ENCODE results near the gene KCNC3. TPM values are rescaled to one million over a fixed set of nuclear protein-coding genes. Genes with fewer than 3 reads are reported as not detected.

The KCNC3 gene
- total and polyA plus RNA-seq, 2 of the 4 experiments (the other 2 are of a cell fraction), result 0.07 TPM; not detected in 1

DNA sequence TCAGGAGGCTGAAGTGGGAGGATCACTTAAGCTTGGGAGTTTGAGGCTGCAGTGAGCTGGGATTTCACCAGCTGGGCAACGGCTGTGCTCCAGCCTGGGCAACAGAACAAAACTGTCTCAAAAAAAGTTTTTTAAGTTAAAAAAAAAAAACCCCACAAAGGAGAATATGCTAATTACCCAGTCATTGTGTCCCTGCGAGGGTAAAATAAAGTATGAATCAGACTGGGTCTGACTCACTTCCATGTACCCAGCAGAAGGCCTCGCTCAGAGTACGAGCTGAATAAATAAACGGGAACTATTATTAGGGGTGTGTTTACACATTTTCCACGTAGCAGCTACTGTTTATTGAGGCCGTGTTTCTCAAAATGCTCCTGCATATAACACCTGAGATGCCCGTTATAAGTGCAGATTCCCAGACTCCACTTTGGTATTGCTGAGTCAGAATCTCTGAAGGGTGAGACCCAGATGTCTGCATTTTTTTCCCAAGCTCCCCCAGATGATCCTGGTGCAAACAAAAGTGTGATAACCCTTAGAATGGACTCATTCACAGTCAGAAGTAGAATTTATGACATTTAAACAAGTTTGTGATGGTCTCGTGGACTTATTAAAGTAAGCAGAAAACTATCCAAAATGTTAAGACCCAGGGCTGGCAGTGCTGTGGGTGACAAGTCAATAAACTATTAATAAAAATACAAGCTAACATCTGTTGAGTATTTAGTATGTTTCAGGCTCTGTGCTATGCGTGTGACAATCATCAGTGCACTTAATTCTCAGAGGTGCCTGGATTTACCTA is 28.2 kb downstream of the KCNC3 start:
- POLR2A ChIA-PET (ENCODE audit: unreplicated experiment), result no interaction called here
- Histone ChIP-seq H3K9me1 (ENCODE audit: insufficient read depth, low read length) (no peaks in the 10 kb centered on the region), H2BK120ac (ENCODE audit: low read depth, low read length) (no peak overlapping the region), H3K14ac (replicated peaks; ENCODE audit: low read depth, low read length) (no peak overlapping the region), H3K79me1 (ENCODE audit: low read depth in 1 of 2, low read length in 2 of 2) (no peaks in the 10 kb centered on the region), H3K36me3 (ENCODE audit: control insufficient read depth, insufficient read depth, low read length) (no peaks in the 10 kb centered on the region), H2BK5ac (ENCODE audit: low read depth, low read length, poor library complexity, severe bottlenecking) (no peak overlapping the region), H3K4me3 (ENCODE audit: insufficient read depth, low read depth, low read length) (no peak overlapping the region), H3K27ac (ENCODE audit: insufficient read depth, low read length) (no peak overlapping the region), H2AK5ac (ENCODE audit: low read depth, low read length) (no peak overlapping the region), H3K27me3 (ENCODE audit: control insufficient read depth, insufficient read depth, low read length) (no peaks in the 10 kb centered on the region), H2BK15ac (ENCODE audit: low read depth, low read length) (no peak overlapping the region), H4K5ac (ENCODE audit: low read depth, low read length) (no peak overlapping the region), H3K4me1 (ENCODE audit: control insufficient read depth, insufficient read depth, low read length) (no peaks in the 10 kb centered on the region; the same call in 1 of the 2 replicates), H3K9me3 (ENCODE audit: control insufficient read depth, insufficient read depth, low read length) (peaks cover 2% of the 10 kb centered on the region; the same call in 1 of the 2 replicates), H2AK9ac (replicated peaks; ENCODE audit: low read depth, low read length, poor library complexity) (no peak overlapping the region), H4K20me1 (ENCODE audit: insufficient read depth, low read length) (no peaks in the 10 kb centered on the region), H3K23ac (ENCODE audit: low read depth, low read length) (no peak overlapping the region), H3K18ac (ENCODE audit: low read depth, low read length) (no peak overlapping the region), H4K8ac (ENCODE audit: low read depth in 2 of 2, low read length in 2 of 2) (no peak overlapping the region), H3K56ac (ENCODE audit: extremely low read depth, insufficient read depth, low read length) (no peak overlapping the region), H3K4ac (ENCODE audit: low read depth, low read length) (no peak overlapping the region), H4K91ac (ENCODE audit: insufficient read depth, low read depth, low read length) (no peak overlapping the region), H2AFZ (replicated peaks; ENCODE audit: low read length, poor library complexity) (no peak overlapping the region), H2BK20ac (ENCODE audit: low read depth, low read length) (no peak overlapping the region), H3K4me2 (ENCODE audit: low read depth, low read length) (peak overlapping the region; percentile 66; the same call in 1 of the 2 replicates), H3K9ac (ENCODE audit: low read depth, low read length) (no peak overlapping the region)
- intact Hi-C loops (cut with micrococcal nuclease), result no loop called here
- no CpG with 5 or more reads among the region's 10 CpGs for WGBS, 2 experiments (ENCODE audit: extremely low coverage in 2 of 2, insufficient read length in 1 of 2)
- in situ Hi-C loops (cut with MboI; ENCODE audit: low sequenced_read_pairs), result no loop called here
- CTCF ChIA-PET, result no interaction called here
- no TSS peak for BruUV-seq (replicated peaks)
- ATAC-seq (ENCODE audit: low read depth) (peak; percentile 94), DNase-seq (peak; percentile 79)
- dilution Hi-C loops (cut with HindIII; ENCODE audit: low sequenced_read_pairs, unreplicated experiment), result no loop called here
- no peak for TF ChIP-seq NFE2L2 (IDR thresholded peaks at IDR 0.05; ENCODE audit: low read depth, low read length)
- TF ChIP-seq, protein P1, sequence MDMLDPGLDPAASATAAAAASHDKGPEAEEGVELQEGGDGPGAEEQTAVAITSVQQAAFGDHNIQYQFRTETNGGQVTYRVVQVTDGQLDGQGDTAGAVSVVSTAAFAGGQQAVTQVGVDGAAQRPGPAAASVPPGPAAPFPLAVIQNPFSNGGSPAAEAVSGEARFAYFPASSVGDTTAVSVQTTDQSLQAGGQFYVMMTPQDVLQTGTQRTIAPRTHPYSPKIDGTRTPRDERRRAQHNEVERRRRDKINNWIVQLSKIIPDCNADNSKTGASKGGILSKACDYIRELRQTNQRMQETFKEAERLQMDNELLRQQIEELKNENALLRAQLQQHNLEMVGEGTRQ (IDR thresholded peaks at IDR 0.05; ENCODE audit: low read depth, low read length), result no peak
- TF ChIP-seq SMC3 (IDR thresholded peaks at IDR 0.05; ENCODE audit: low read depth, low read length), result no peak
- TF ChIP-seq CHD1 (IDR thresholded peaks at IDR 0.05; ENCODE audit: low read depth, low read length), result no peak
- TF ChIP-seq, protein P2, sequence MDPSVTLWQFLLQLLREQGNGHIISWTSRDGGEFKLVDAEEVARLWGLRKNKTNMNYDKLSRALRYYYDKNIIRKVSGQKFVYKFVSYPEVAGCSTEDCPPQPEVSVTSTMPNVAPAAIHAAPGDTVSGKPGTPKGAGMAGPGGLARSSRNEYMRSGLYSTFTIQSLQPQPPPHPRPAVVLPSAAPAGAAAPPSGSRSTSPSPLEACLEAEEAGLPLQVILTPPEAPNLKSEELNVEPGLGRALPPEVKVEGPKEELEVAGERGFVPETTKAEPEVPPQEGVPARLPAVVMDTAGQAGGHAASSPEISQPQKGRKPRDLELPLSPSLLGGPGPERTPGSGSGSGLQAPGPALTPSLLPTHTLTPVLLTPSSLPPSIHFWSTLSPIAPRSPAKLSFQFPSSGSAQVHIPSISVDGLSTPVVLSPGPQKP (IDR thresholded peaks at IDR 0.05; ENCODE audit: borderline replicate concordance, low read depth, low read length), result no peak
- TF ChIP-seq FOS (IDR thresholded peaks at IDR 0.05; ENCODE audit: low read depth, low read length), result peak; percentile 61
- no peak for TF ChIP-seq MAZ (IDR thresholded peaks at IDR 0.05; ENCODE audit: borderline replicate concordance, low read depth, low read length)
- TF ChIP-seq, protein P3, sequence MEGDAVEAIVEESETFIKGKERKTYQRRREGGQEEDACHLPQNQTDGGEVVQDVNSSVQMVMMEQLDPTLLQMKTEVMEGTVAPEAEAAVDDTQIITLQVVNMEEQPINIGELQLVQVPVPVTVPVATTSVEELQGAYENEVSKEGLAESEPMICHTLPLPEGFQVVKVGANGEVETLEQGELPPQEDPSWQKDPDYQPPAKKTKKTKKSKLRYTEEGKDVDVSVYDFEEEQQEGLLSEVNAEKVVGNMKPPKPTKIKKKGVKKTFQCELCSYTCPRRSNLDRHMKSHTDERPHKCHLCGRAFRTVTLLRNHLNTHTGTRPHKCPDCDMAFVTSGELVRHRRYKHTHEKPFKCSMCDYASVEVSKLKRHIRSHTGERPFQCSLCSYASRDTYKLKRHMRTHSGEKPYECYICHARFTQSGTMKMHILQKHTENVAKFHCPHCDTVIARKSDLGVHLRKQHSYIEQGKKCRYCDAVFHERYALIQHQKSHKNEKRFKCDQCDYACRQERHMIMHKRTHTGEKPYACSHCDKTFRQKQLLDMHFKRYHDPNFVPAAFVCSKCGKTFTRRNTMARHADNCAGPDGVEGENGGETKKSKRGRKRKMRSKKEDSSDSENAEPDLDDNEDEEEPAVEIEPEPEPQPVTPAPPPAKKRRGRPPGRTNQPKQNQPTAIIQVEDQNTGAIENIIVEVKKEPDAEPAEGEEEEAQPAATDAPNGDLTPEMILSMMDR (conservative IDR thresholded peaks at IDR 0.05; ENCODE audit: low read depth, low read length), result no peak
- no peak for TF ChIP-seq POLR2A (IDR thresholded peaks at IDR 0.05; ENCODE audit: low read depth, low read length)
- TF ChIP-seq MAFK (IDR thresholded peaks at IDR 0.05; ENCODE audit: low read depth, low read length), result peak; percentile 9; the same call in 1 of the 2 replicates
- no peak for TF ChIP-seq MXI1 (IDR thresholded peaks at IDR 0.05; ENCODE audit: borderline replicate concordance, low read depth, low read length)
- no peak for TF ChIP-seq BHLHE40 (IDR thresholded peaks at IDR 0.05; ENCODE audit: low read depth, low read length)

All from IMR-90 (cell line).